Left renal cortex interstitium (tissue), 4 donors: Measurements from ENCODE around the gene TMEM273. TPM values are rescaled to one million over a fixed set of nuclear protein-coding genes. Genes with fewer than 3 reads are reported as not detected.

Source experiments
- DNase-seq, 4 donors: peaks; one replicate each; pipeline ENCODE4 v3.0.0-alpha.2; 2013; ENCODE audit warnings: low read depth in 4 of 4, low spot score in 2 of 4, missing footprints in 1 of 4
- polyA plus RNA-seq, 4 donors: library from polyadenylated mRNA; unstranded; fragments of 120-200 nt; gene quantifications; one replicate each; pipeline ENCODE4 v1.2.1, GENCODE V29; 2013; ENCODE audit not compliant: insufficient read length in 4 of 4

Gene TMEM273, protein sequence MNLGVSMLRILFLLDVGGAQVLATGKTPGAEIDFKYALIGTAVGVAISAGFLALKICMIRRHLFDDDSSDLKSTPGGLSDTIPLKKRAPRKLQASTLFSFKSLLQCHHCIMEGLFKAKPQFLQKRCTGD
- 1 to 10 TPM; 1.9 to 3.0 (median 2.5) TPM for polyA plus RNA-seq

- DNase-seq, result no peak
Observed at GRCh38 chr10:49187950-49188761, at the start of gene TMEM273. TSS of gene TMEM273 (minus strand) at chr10:49188391. CDS start at chr10:49188336, 55 bp downstream.

DNA sequence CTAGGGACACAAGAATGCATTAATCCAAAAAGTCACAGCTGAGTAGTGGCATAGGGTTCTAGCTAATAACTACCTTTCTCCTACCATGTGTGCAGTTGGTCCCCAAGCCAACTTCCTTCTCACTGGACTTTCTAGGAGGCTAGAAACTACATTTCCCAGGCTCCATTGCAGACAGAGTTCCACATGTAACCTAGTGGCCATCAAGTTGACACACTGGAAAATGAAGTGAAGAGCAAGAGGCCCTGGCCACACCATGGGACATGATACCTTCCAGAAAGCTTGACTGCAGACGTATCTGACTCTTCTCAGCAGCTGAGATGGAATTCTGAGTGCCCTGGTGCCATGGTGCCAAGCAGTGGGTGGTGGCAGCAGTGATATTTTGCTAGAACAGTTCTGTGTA lies 49.8 kb upstream of the TMEM273 start:
- DNase-seq, result no peak

GRCh38 chr10:49235392-49235791 lies 47.2 kb upstream of the TMEM273 start:
- DNase-seq, result no peak

DNA sequence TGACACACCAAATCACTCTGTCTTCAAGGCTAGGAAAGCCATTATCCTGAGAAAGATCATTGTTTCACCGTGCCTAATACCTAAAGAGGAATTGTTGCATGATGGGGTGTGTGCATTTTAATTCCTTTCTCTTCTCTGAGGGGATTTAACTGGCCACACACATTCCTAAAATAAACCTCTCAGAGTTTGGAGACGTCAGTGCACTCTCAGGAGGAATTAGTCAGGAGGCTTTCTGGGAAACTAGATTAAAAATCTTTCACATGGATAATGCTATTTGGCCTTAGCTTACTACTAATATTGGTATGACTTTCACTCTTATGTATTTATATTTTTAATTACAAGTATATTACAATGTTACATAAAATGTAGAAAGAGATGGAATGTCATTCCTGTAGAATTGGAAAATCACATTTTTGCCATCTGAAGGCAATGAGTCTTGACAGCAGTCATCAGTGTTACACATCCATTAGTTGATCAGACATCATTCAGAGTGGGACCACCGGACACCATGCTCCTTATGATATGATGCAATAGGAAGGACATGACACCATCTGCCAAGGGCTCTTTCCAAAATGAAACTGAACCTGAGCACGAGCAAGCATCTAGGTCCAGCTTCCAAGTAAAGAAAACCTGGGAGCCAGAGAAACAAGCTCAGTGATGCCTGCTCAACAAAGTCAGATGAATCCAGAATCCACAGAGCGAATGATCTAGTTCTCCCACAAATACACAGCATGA lies 43.1 kb upstream of the TMEM273 start:
- DNase-seq, result no peak

DNA sequence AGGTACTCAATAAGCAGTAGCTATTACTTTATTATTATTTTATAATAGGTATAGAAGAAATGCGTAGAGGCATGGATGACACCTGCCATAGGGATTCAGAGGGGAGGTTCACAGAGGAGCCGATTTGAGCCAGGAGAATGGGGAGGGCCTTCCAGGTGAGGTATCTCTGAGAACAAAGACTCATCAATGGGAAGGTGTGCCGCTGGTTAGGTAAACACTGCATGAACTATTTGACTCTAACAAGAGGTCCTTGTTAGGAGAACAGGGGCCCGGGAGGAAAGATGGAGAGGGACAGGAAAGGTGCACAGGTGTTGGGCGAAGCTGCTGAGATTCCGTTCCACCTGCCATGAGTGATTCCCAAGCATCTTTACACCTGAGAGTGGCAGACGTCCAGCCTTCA lies 41.8 kb upstream of the TMEM273 start:
- no peak for DNase-seq

GRCh38 chr10:49228677-49229076 lies 40.5 kb upstream of the TMEM273 start:
- no peak for DNase-seq

- DNase-seq, result no peak
Observed at GRCh38 chr10:49227406-49227805, 39.2 kb upstream of the TMEM273 start.

DNA sequence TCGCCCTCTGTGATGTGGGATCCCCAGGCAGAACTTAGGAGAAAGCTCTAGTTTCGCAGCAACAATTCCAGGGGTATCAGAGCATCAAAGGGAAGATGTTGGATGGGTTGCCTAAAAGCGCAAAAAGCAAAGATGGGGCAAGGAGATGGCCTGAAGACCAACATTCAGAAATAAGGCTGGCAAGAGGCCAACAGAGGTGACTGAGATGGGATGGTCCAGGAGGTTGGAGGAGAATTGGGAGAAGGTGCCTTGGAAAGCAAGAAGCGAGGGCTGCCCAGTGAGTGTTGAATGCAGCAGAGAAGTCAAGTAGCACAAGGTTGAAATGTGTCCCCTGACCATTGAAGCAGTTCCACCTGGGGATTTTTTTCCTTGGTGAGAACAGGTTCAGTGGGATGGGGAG lies 38.4 kb upstream of the TMEM273 start:
- DNase-seq, result no peak

GRCh38 chr10:49225218-49225876 lies 37.2 kb upstream of the TMEM273 start:
- no peak for DNase-seq

DNA sequence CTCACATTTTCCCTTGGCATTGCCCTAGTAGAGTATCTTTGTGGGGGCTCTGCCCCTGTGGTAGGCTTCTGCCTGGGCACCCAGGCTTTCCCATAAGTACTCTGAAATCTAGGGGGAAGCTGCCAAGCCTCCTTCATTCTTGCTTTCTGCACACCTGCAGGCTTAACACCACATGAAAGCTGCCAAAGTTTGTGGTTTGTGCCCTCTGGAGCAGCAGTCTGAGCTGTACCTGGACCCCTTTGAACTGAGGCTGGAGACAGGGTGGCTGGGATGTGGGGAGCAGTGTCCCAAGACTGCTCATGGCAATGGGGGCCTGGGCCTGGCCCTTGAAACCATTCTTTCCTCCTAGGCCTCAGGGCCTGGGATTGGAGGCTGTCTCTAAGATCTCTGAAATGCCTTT lies 35.0 kb upstream of the TMEM273 start:
- no peak for DNase-seq

- no peak for DNase-seq
Observed at GRCh38 chr10:49222170-49222569, 34.0 kb upstream of the TMEM273 start.

GRCh38 chr10:49220679-49221078 lies 32.5 kb upstream of the TMEM273 start:
- DNase-seq, result no peak

- DNase-seq, result no peak
Observed at GRCh38 chr10:49220031-49220430, 31.8 kb upstream of the TMEM273 start.

DNA sequence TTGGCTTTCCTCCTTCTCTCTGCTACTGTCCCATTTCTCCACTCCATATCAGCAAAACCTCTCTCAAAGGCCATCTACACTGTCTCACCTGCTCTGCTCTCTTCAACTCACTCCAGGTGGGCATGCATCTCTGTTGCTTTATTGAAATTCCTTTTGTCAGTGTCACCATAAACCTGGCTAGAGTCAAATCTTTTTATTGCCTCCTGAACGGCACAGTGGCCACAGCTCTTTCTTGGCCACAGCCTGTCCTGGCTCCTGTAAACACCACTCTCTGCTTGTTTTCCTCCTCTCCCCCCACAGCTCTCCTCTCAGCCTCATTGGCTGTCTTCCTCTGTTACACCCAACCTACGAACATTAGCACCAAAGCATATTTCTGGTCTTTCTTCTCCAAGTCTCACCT lies 31.1 kb upstream of the TMEM273 start:
- DNase-seq, result no peak

- DNase-seq, result no peak
Observed at GRCh38 chr10:49218480-49218879, 30.3 kb upstream of the TMEM273 start.

DNA sequence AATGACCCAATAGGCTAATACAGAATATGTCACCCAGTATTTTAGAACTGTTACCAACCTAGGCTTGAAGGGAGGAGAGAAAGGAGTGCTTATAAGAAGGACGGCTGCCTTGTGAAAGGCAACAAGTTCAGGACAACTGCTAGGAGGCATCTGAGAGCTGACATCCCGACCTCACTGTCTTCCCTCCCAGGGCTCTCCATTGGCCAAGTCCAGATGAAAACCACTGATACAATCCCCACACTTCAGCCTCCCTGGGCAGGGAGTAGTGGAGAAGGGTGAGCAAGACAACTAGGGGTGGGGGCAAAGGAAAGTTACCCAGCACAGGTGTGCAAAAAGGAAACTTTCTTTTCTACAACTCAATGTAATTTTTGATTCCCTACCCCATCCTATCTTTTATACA lies 29.5 kb upstream of the TMEM273 start:
- DNase-seq, result no peak

- no peak for DNase-seq
Observed at GRCh38 chr10:49213211-49213610, 25.0 kb upstream of the TMEM273 start.

DNA sequence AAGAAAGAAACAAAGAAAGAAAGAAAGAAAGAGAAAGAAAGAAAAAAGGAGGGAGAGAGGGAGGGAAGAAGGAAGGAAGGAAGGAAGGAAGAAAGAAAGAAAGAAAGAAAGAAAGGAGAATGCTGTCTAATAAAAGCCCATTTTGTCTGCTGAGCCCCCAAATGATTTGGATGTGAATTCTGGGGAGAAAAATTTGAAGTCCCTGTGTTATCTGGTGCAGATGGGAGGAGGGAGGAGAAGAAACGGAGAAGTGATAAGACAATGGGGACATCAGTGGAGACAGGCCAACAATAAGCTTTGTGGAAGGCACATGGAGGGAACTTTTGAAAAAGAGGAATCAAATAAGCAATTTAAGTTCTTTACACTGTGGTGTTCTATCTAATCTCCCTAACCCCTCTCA lies 24.6 kb upstream of the TMEM273 start:
- no peak for DNase-seq

DNA sequence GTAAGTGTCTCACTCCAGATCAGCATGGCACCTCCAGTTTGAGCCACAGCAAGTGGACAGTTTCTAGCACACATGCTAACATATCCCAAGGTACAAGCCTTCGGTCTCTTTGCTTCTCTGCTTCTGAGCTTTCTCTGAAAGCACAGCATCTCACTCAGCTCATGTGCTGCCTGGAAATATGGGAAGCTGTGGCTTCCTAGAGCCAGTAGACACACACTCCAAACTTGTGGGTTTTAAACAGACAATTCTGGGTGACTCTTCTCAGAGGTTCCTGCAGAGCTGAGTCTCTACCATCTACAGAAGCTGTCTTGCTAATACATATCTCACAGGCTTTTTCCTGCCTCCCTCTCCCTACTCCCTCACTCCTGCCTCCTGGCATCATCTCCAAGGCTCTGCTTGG lies 23.9 kb upstream of the TMEM273 start:
- DNase-seq, result no peak

DNA sequence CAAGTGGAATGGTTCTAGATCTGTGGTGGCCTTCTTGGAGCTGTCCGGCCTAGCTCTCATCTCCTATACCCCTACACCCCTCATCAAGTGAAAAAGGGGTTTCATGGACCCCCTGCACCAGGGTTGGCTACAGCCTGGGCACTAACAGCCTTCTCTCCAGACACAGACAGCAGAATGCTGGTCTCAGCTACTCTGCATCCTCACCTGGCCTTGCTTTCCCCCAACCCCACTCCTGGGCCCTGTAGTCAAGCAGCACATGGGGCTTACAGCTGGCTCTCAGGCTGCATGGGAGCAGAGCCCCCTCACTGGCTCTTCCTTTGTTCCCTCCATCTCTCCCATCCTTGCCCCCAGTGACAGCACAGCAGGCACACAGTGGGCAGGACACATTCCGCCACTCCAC lies 20.8 kb upstream of the TMEM273 start:
- no peak for DNase-seq

GRCh38 chr10:49207936-49208487 lies 19.8 kb upstream of the TMEM273 start:
- no peak for DNase-seq
